ENCODE measurements around the gene SH3PXD2B. TPM values are rescaled to one million over a fixed set of nuclear protein-coding genes. Genes with fewer than 3 reads are reported as not detected.

Gene SH3PXD2B
- total RNA-seq, 2 experiments from 2014 or later = 0.10 TPM; not detected in 1

DNA sequence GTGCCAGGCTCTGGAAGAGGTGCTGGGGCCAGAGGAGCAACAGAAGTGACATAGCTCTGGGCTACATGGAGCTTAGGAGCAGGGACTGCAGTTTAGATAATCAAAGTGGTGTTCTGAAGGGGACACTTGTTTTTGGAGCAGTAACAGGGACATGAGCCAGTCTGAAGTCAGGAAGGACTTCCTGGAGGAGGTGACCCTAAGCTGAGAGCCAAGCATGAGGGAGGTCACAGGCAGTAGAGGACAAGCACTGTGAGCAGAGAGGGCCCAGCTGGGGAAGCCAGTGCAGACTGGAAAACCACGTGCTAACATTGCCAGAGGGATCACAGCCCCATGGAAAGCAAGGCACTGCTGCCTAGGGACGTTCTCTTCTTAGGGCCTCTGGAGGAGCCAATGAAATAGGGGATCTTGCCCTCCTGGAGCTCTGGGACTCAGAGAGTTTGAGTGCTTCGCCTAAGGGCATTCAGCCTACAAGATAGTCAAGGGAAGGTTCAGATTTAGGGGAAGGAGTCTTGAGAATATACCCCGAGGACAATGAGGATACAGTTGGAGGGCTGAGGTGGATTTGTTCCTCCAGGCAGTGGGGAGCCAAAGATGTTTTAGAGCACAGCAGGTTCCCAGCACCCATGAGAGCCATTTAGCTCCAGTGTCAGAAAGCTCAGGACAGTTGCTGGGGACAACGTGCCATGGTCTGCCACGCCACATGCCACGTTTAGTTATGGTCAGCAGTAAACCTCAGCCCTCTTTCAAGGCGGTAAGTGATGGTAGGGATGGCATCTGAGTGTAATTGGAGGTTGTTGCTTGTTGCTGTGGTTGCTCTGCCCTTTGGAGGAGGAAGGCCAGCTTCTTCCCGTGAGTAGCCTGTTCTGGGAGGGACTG is 40.5 kb upstream of the SH3PXD2B start:
- Histone ChIP-seq H2AFZ (ENCODE audit: low read length) (no peak overlapping the region), H3K9me2 (ENCODE audit: insufficient read depth, low read length) (no peaks in the 10 kb centered on the region), H3K4me2 (ENCODE audit: low read length) (no peak overlapping the region), H3K4me1 (ENCODE audit: insufficient read depth, low read length, poor library complexity, severe bottlenecking) (peaks cover 10% of the 10 kb centered on the region), H3K4me3 (ENCODE audit: low read depth, low read length, poor library complexity, severe bottlenecking) (no peak overlapping the region), H3K9me3 (ENCODE audit: low read length) (no peaks in the 10 kb centered on the region), H3K79me2 (ENCODE audit: insufficient read depth, low read depth, low read length) (no peaks in the 10 kb centered on the region), H4K20me1 (ENCODE audit: insufficient read depth, low read length) (no peaks in the 10 kb centered on the region), H3K27ac (ENCODE audit: low read depth, low read length, poor library complexity, severe bottlenecking) (no peak overlapping the region), H3K36me3 (ENCODE audit: insufficient read depth, low read length) (no peaks in the 10 kb centered on the region)
- intact Hi-C loops (cut with micrococcal nuclease; ENCODE audit: unreplicated experiment) = no loop called here
- ChIA-PET CTCF (ENCODE audit: unreplicated experiment) (no interaction called here), POLR2A (no interaction called here)
- no TSS peak for BruUV-seq (replicated peaks)
- DNase-seq (ENCODE audit: low spot score) = no peak
- TF ChIP-seq CTCF (conservative IDR thresholded peaks at IDR 0.05; ENCODE audit: low read length) (no peak), EZH2phosphoT487 (IDR thresholded peaks at IDR 0.05; ENCODE audit: borderline replicate concordance, low read depth, low read length) (no peak)

DNA sequence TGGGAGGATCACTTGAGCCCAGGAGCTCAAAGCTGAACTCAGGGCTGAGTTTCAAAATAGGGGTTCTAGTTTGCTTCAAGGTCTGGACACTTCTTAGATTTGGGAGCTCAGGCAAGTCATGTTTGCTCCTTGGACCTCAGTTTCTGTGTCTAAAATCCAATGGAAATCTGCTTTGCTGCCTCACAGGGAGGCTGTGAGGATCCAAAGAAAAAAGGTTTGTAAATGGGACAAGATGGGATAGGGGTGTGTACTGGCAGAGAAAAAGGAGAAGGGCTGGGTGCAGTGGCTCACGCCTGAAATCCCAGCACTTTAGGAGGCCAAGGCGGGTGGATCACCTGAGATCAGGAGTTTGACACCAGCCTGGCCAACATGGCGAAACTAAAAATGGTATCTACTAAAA is 39.6 kb upstream of the SH3PXD2B start:
- peaks cover 10% of the 10 kb centered on the region for H3K4me1 ChIP-seq (ENCODE audit: insufficient read depth, low read length, poor library complexity, severe bottlenecking)
- intact Hi-C loops (cut with micrococcal nuclease; ENCODE audit: unreplicated experiment) = no loop called here
- no TSS peak for BruUV-seq (replicated peaks)

More for the DNA sequence above, 39.6 kb upstream of the SH3PXD2B start:
- no peak overlapping the region for H3K4me2 ChIP-seq (ENCODE audit: low read length)
- no peaks in the 10 kb centered on the region for H3K9me2 ChIP-seq (ENCODE audit: insufficient read depth, low read length)
- no peak overlapping the region for H2AFZ ChIP-seq (ENCODE audit: low read length)
- H3K9me3 ChIP-seq (ENCODE audit: low read length) = no peaks in the 10 kb centered on the region
- H3K36me3 ChIP-seq (ENCODE audit: insufficient read depth, low read length) = no peaks in the 10 kb centered on the region
- no peak overlapping the region for H3K27ac ChIP-seq (ENCODE audit: low read depth, low read length, poor library complexity, severe bottlenecking)
- TF ChIP-seq EZH2phosphoT487 (IDR thresholded peaks at IDR 0.05; ENCODE audit: borderline replicate concordance, low read depth, low read length) (no peak), CTCF (conservative IDR thresholded peaks at IDR 0.05; ENCODE audit: low read length) (no peak)
- no peak for DNase-seq (ENCODE audit: low spot score)
- CTCF ChIA-PET (ENCODE audit: unreplicated experiment) = interaction anchor here (0.5 kb wide), 1 partner anchor 1211 kb away, joined by 4 read pairs; no protein-coding TSS in a partner anchor
- H3K4me3 ChIP-seq (ENCODE audit: low read depth, low read length, poor library complexity, severe bottlenecking) = no peak overlapping the region
- H4K20me1 ChIP-seq (ENCODE audit: insufficient read depth, low read length) = no peaks in the 10 kb centered on the region
- H3K79me2 ChIP-seq (ENCODE audit: insufficient read depth, low read depth, low read length) = no peaks in the 10 kb centered on the region
- POLR2A ChIA-PET = no interaction called here
